ENCODE data around the gene SPINK14.

DNA sequence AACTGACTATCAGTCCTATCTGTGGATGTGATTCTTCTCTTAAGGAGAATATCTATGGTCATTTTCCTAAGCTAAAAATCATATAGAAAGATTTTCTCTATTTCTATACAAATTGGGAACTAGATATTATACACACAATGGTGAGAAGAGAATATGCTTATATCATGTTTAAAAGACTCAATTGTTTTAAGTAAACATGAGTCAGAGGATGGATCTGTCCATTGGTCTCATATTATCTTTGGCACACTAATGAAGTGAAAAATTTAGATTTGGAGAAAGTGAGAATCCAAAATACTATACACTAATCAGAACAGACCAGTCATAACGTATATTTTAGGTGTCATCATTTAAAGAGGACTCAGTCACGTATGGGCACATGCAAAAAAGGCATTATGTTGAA lies 16.5 kb upstream of the SPINK14 start:
- TF ChIP-seq ZBTB7A (CRISPR knock-in tag; IDR thresholded peaks at IDR 0.05) (no peak), POLR2A (IDR thresholded peaks at IDR 0.05; ENCODE audit: insufficient read depth in 1 of 2, low read depth in 2 of 2, low read length in 2 of 2) (no peak), ZNF354B (CRISPR knock-in tag; IDR thresholded peaks at IDR 0.05) (no peak), CTCF (CRISPR knock-in tag; IDR thresholded peaks at IDR 0.05) (no peak), HDAC6 (IDR thresholded peaks at IDR 0.05; ENCODE audit: low read depth, low read length) (no peak), PHF8 (CRISPR knock-in tag; IDR thresholded peaks at IDR 0.05) (no peak), ZNF224 (CRISPR knock-in tag; IDR thresholded peaks at IDR 0.05) (no peak), FIP1L1 (IDR thresholded peaks at IDR 0.05; ENCODE audit: borderline replicate concordance, insufficient read depth, low read depth, low read length) (no peak), EP300 (IDR thresholded peaks at IDR 0.05; ENCODE audit: low read depth in 2 of 2, low read length in 2 of 2) (no peak), EP300 (CRISPR knock-in tag; IDR thresholded peaks at IDR 0.05; ENCODE audit: borderline replicate concordance) (no peak), ZNF280D (CRISPR knock-in tag; IDR thresholded peaks at IDR 0.05) (no peak)
